Loucy (cell line): ENCODE measurements around the gene AGRN.

ENCODE experiments used
- H2AFZ ChIP-seq: fragments of 200-600 bp; sonication (generic); 2 replicates; pipeline ENCODE4 v1.6.0; 2016; ENCODE audit warnings: antibody characterized with exemption, mild to moderate bottlenecking, low read length, moderate library complexity
- H3F3A ChIP-seq: fragments of 200-600 bp; 2 replicates; pipeline ENCODE4 v1.6.0; 2016; ENCODE audit warnings: antibody characterized with exemption, low read depth, mild to moderate bottlenecking
- H3K27me3 ChIP-seq: fragments of 200-600 bp; sonication (generic); 2 replicates; pipeline ENCODE4 v1.6.1; 2014; ENCODE audit warnings: low read length, mild to moderate bottlenecking; ENCODE audit not compliant: insufficient read depth, poor library complexity, severe bottlenecking
- H3K36me3 ChIP-seq: fragments of 200-600 bp; sonication (generic); 2 replicates; pipeline ENCODE4 v1.6.1; 2016; ENCODE audit warnings: low read length; ENCODE audit not compliant: insufficient read depth
- H3K4me1 ChIP-seq: fragments of 200-600 bp; sonication (generic); 2 replicates; pipeline ENCODE4 v1.5.1; 2014; ENCODE audit warnings: low read length, mild to moderate bottlenecking; ENCODE audit not compliant: insufficient read depth, poor library complexity, severe bottlenecking
- H3K4me2 ChIP-seq: fragments of 200-600 bp; sonication (generic); 2 replicates; pipeline ENCODE4 v1.6.0; 2014; ENCODE audit warnings: antibody characterized with exemption, low read length, low read depth, mild to moderate bottlenecking; ENCODE audit not compliant: poor library complexity, severe bottlenecking
- H3K4me3 ChIP-seq: fragments of 200-600 bp; sonication (generic); 2 replicates; pipeline ENCODE4 v1.5.1; 2014; ENCODE audit warnings: low read length, mild to moderate bottlenecking, mixed read lengths; ENCODE audit not compliant: poor library complexity, severe bottlenecking
- H3K79me2 ChIP-seq: fragments of 200-600 bp; sonication (generic); 2 replicates; pipeline ENCODE4 v1.6.1; 2014; ENCODE audit warnings: low read length; ENCODE audit not compliant: insufficient read depth
- H3K9ac ChIP-seq: fragments of 200-600 bp; sonication (generic); 2 replicates; pipeline ENCODE4 v1.6.0; 2014; ENCODE audit warnings: mild to moderate bottlenecking, low read depth, low read length, moderate library complexity; ENCODE audit not compliant: poor library complexity, severe bottlenecking
- H3K9me2 ChIP-seq: fragments of 200-600 bp; sonication (generic); replicated peaks from 2 replicates; pipeline ENCODE4 v1.6.1; 2016; ENCODE audit warnings: low read depth, low read length, mixed read lengths
- H3K9me3 ChIP-seq: fragments of 200-600 bp; sonication (generic); 2 replicates; pipeline ENCODE4 v1.6.1; 2014; ENCODE audit warnings: mild to moderate bottlenecking, antibody characterized with exemption, low read length, low read depth; ENCODE audit not compliant: insufficient read depth
- H4K20me1 ChIP-seq: fragments of 200-600 bp; sonication (generic); 2 replicates; pipeline ENCODE4 v1.6.0; 2014; ENCODE audit warnings: antibody characterized with exemption, low read length, mild to moderate bottlenecking; ENCODE audit not compliant: insufficient read depth, poor library complexity, severe bottlenecking
- CTCF ChIP-seq: fragments of 200-600 bp; sonication (generic); conservative IDR thresholded peaks from 2 replicates; pipeline ENCODE4 v1.5.1; 2014; ENCODE audit warnings: mild to moderate bottlenecking, antibody characterized with exemption, low read length
- EZH2phosphoT487 ChIP-seq: fragments of 200-600 bp; IDR thresholded peaks from 2 replicates; pipeline ENCODE4 v1.6.1; 2018; ENCODE audit warnings: antibody characterized with exemption, mild to moderate bottlenecking, moderate library complexity, borderline replicate concordance

The AGRN gene

GRCh38 chr1:1059494-1060280 lies 39.8 kb downstream of the AGRN start:
- H2AFZ ChIP-seq: peak overlapping the region; percentile 70; the same call in 1 of the 2 replicates
- H3K9me3 ChIP-seq: no peaks in the 10 kb centered on the region
- H3K9me2 ChIP-seq: no peaks in the 10 kb centered on the region
- no peaks in the 10 kb centered on the region for H3K36me3 ChIP-seq
- no peaks in the 10 kb centered on the region for H3K79me2 ChIP-seq
- H3K9ac ChIP-seq: peak overlapping the region; percentile 50
- H3K4me2 ChIP-seq: peak overlapping the region; percentile 77
- H3K4me3 ChIP-seq: peak overlapping the region; percentile 69
- no peak for TF ChIP-seq CTCF
- no peak for TF ChIP-seq EZH2phosphoT487
- H3K27me3 ChIP-seq: no peaks in the 10 kb centered on the region
- H4K20me1 ChIP-seq: no peaks in the 10 kb centered on the region
- peaks cover 7% of the 10 kb centered on the region for H3K4me1 ChIP-seq
- H3F3A ChIP-seq: no peaks in the 10 kb centered on the region

- TF ChIP-seq CTCF (no peak), EZH2phosphoT487 (no peak)
- H3K79me2 ChIP-seq: no peaks in the 10 kb centered on the region
- no peaks in the 10 kb centered on the region for H3K36me3 ChIP-seq
- H3K4me2 ChIP-seq: peak overlapping the region; percentile 77
- no peaks in the 10 kb centered on the region for H3K9me3 ChIP-seq
- H3F3A ChIP-seq: no peaks in the 10 kb centered on the region
- no peak overlapping the region for H3K4me3 ChIP-seq
- H4K20me1 ChIP-seq: no peaks in the 10 kb centered on the region
- H2AFZ ChIP-seq: no peak overlapping the region
- peaks cover 7% of the 10 kb centered on the region for H3K4me1 ChIP-seq
- H3K27me3 ChIP-seq: no peaks in the 10 kb centered on the region
- H3K9ac ChIP-seq: no peak overlapping the region
- H3K9me2 ChIP-seq: no peaks in the 10 kb centered on the region
Observed at GRCh38 chr1:1060281-1061000, 40.5 kb downstream of the AGRN start.

GRCh38 chr1:1061682-1062345 lies 41.9 kb downstream of the AGRN start:
- H4K20me1 ChIP-seq: no peaks in the 10 kb centered on the region
- H3K4me1 ChIP-seq: peaks cover 7% of the 10 kb centered on the region
- H3K4me3 ChIP-seq: no peak overlapping the region
- TF ChIP-seq EZH2phosphoT487 (no peak), CTCF (no peak)
- H3K9ac ChIP-seq: no peak overlapping the region
- H3F3A ChIP-seq: no peaks in the 10 kb centered on the region
- H3K79me2 ChIP-seq: no peaks in the 10 kb centered on the region
- H3K27me3 ChIP-seq: no peaks in the 10 kb centered on the region
- no peak overlapping the region for H2AFZ ChIP-seq
- no peak overlapping the region for H3K4me2 ChIP-seq
- H3K36me3 ChIP-seq: no peaks in the 10 kb centered on the region
- H3K9me2 ChIP-seq: no peaks in the 10 kb centered on the region
- H3K9me3 ChIP-seq: no peaks in the 10 kb centered on the region
